ENCODE data around the gene EXT2.

DNA sequence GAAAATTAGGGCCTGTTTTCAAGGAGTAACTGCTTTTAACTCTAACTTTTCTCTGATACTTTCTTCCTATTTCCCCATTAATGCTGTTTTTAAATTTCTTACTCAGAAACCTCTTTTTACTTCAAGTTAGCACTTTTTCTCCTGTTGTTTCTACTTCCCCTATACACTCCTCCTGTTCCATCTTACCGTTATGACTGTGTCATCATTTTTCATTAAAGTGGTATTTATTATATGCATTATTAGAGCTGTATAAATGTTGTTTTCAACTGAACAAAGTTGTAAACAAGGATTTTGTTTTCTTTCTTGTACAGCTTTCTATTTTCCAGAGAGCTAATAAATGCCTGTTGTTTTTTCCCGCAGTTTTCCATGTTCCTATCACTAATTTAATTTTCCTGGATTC is 84.6 kb downstream of the EXT2 start:
- TF ChIP-seq CTCF (IDR thresholded peaks at IDR 0.05) (no peak), POLR2A (IDR thresholded peaks at IDR 0.05) (no peak)
